Bronchial epithelial cell (primary cell): Measurements from ENCODE around the gene GTF2F2. TPM values are rescaled to one million over a fixed set of nuclear protein-coding genes. Genes with fewer than 3 reads are reported as not detected.
A peak's percentile ranks its signal among the peaks of the same experiment; 100 is the strongest.

Experiments
- DNase-seq: peaks from one replicate; pipeline ENCODE4 v3.0.0-alpha.2; 2010; ENCODE audit warnings: low read depth
- FAIRE-seq: peaks from 2 replicates; lab custom pipeline; 2011; peaks lifted over from hg19 to GRCh38; lab: Jason Lieb, UNC
- H3K27me3 ChIP-seq: 2 replicates; pipeline ENCODE4 v1.5.1; 2011; ENCODE audit warnings: low read length; ENCODE audit not compliant: control insufficient read depth, insufficient read depth
- H3K36me3 ChIP-seq: 2 replicates; pipeline ENCODE4 v1.5.1; 2011; ENCODE audit warnings: low read length; ENCODE audit not compliant: control insufficient read depth, insufficient read depth
- H3K4me3 ChIP-seq: 2 replicates; pipeline ENCODE4 v1.5.1; 2011; ENCODE audit warnings: mild to moderate bottlenecking, low read depth, low read length, control low read depth
- total RNA-seq: library from RNA; depleted of rRNA; stranded (reverse); fragments of >200 nt; gene quantifications from 2 replicates; pipeline ENCODE4 v1.2.1, GENCODE V29; 2014
- TF ChIP-seq, protein P1 (sequence below): IDR thresholded peaks from 2 replicates; pipeline ENCODE4 v1.5.1; 2011; ENCODE audit warnings: mild to moderate bottlenecking, moderate library complexity, low read length, control low read depth, inconsistent platforms; ENCODE audit not compliant: insufficient read depth, severe bottlenecking

The GTF2F2 gene
- total RNA-seq, 1 donor from 2014 or later = 42.4 TPM

DNA sequence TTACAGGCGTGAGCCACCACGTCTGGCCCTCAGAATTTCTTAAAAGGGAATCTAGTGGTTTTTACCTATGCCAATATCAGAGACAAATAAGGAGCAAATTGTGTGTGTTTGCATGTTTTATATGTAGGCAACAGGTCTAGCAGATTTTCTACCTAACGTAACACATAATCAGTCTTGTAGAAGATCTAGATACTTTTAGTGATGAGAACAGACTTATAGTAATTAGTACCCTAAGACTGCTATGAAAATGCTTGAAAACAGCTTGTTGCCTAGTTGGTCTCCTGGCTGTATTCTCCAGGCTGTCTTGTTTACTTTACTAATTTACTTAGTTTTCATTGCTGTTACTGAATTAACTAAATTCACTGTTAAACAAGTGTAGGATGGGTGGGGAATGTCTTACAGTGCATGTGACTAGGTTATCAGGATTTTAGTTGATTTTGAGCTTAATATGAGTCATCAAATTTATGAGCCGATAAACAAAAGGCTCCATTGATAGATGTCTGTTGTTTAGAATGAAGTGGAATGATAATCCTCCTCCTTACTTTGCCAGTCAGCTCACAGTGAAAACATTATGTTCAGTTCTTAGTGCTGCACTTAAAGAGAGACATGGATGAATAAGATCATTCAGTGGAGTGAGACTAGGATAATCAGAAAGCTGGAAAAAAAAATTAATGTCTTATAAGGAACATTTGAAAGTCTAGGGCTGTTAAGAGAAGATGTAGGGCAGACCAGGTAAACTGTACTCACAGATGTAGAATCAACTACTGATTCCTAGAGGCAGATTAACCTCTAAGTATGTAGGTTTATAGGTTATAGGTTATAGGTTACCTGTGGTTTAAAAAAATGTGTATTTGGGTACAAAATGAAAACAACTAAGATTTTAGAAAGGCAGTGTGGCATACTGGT lies 22.4 kb downstream of the GTF2F2 start:
- FAIRE-seq (no peak), DNase-seq (peak; percentile 44)
- TF ChIP-seq, protein P1, sequence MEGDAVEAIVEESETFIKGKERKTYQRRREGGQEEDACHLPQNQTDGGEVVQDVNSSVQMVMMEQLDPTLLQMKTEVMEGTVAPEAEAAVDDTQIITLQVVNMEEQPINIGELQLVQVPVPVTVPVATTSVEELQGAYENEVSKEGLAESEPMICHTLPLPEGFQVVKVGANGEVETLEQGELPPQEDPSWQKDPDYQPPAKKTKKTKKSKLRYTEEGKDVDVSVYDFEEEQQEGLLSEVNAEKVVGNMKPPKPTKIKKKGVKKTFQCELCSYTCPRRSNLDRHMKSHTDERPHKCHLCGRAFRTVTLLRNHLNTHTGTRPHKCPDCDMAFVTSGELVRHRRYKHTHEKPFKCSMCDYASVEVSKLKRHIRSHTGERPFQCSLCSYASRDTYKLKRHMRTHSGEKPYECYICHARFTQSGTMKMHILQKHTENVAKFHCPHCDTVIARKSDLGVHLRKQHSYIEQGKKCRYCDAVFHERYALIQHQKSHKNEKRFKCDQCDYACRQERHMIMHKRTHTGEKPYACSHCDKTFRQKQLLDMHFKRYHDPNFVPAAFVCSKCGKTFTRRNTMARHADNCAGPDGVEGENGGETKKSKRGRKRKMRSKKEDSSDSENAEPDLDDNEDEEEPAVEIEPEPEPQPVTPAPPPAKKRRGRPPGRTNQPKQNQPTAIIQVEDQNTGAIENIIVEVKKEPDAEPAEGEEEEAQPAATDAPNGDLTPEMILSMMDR = no peak
- Histone ChIP-seq H3K36me3 (peaks cover 3% of the 10 kb centered on the region), H3K4me3 (no peak overlapping the region), H3K27me3 (no peaks in the 10 kb centered on the region)

DNA sequence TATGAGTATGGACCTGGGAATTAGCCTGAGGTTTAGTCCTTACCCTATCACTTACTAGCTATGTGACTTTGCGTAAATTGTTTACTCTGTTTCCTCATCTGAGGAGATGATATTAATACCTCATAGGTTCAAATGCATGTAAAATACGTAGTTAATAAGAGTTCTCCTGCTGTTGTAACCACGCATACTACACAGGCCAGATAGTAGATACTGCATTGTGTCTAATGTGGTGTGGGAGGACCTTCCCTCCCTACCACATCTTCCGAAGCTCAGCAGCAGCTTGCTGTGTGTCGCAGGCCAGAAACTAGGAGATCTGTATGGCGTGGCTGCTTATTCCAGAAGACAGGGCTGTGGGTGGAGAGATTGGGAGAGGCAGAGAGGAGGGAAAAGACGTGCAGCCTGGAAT lies 23.0 kb downstream of the GTF2F2 start:
- TF ChIP-seq, protein P1 = no peak
- DNase-seq (no peak), FAIRE-seq (peak; percentile 47)
- Histone ChIP-seq H3K4me3 (no peak overlapping the region), H3K27me3 (no peaks in the 10 kb centered on the region), H3K36me3 (peaks cover under 1% of the 10 kb centered on the region)

DNA sequence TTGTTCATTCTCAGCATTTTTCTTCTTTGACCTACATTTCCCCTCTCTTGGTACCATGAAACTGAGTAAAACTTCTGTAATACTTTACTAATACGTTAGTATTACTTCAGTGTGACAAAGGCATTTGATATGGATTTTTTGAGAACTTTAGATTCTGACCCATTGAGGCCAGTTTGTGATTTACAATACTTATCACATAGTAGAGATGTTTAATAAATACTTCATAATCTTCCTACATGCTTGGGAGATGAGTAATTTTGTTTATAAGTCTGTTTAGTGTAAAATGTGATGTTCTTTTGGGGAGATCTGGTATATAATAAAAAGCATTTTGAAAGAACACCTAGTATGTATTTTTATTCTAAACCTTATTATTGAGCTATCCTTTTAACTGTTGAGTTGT lies 29.7 kb downstream of the GTF2F2 start:
- no peaks in the 10 kb centered on the region for H3K27me3 ChIP-seq
- H3K36me3 ChIP-seq = no peaks in the 10 kb centered on the region
- DNase-seq (no peak), FAIRE-seq (no peak)
- TF ChIP-seq, protein P1 = no peak
- H3K4me3 ChIP-seq = no peak overlapping the region

DNA sequence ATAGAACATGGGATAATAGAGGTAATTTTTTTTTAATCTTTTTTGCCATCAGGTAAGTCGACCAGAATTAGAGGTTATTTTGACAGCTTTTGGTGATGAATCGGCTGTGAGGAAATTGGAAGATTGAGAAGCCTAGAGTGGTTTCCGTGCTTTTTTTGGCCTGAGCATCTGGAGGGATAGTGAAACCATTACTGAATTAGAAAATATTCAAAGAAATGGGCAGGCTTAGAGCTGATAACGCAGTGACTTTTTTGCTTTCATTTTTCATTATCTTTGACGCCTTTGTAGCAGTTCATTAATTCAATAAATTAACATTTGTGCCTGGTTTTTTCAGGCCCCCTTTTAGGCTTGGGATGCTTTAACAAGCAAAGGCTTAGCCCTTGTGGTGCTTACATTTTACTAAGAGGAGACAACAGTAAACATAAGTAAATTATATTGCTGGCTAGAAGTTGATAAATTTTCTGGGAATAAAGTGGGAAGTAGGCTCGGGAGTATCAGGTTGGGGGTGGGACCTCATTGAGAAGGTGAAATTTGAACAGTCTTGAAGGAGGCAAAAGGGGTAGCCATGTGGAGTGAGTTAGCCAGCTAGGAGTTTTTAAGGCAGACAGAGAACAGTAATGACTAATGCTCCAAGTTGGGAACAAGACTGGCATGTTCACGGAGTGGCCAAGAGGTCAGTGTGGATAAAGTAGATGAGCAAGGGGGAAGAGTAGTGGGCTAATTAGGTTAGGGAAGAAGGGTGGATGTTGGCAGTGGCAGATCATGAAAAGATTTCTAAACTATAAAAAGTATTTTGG lies 36.5 kb downstream of the GTF2F2 start:
- H3K4me3 ChIP-seq = no peak overlapping the region

DNA sequence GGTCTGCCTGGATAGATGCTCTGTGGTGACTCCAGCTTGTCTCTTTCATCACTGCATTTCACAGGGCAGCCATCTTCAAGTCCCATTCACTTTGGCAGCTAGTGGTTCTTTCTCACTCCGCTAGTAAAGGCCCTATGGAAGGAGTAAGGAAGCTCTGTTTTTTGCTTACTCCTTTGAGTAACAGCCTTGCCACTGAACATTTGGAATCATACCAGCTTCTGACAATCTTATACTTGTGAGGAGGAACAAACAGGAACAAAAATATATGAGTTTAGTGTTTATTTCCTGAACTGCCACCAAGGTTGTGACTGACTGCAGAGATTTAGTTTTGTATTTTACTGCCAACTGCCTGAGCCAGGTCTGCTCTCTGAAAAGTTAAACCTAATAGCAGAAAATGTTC lies 41.9 kb downstream of the GTF2F2 start:
- TF ChIP-seq, protein P1 = no peak
- DNase-seq (peak; percentile 14), FAIRE-seq (no peak)
- Histone ChIP-seq H3K4me3 (no peak overlapping the region), H3K27me3 (no peaks in the 10 kb centered on the region), H3K36me3 (peaks cover 2% of the 10 kb centered on the region)

More for the DNA sequence above, 36.5 kb downstream of the GTF2F2 start:
- H3K36me3 ChIP-seq = peaks cover 2% of the 10 kb centered on the region
- DNase-seq (no peak), FAIRE-seq (no peak)
- no peaks in the 10 kb centered on the region for H3K27me3 ChIP-seq
- TF ChIP-seq, protein P1 = no peak
